Measurements from ENCODE around the gene C9orf153.

GRCh38 chr9:86280580-86280979 lies 21.1 kb upstream of the C9orf153 start:
- no peak for TF ChIP-seq CTCF (IDR thresholded peaks at IDR 0.05 in 4 of 5, conservative IDR thresholded peaks at IDR 0.05 in 1 of 5)
- TF ChIP-seq POLR2A (IDR thresholded peaks at IDR 0.05): no peak

Data from gastrocnemius medialis (tissue), 4 donors.